Liver (tissue), 9 donors: Measurements from ENCODE around the gene ACTR1A. TPM values are rescaled to one million over a fixed set of nuclear protein-coding genes. Genes with fewer than 3 reads are reported as not detected.

ENCODE experiments used
- DNase-seq: peaks from one replicate; pipeline ENCODE4 v3.0.0-alpha.2; 2017; ENCODE audit warnings: low spot score
- H3K27ac ChIP-seq, 2 donors: one replicate each; pipeline ENCODE4 v1.7.0; 2013; ENCODE audit warnings: inconsistent platforms in 2 of 2, low read length in 2 of 2, control low read depth in 1 of 2, low read depth in 1 of 2, mild to moderate bottlenecking in 1 of 2
- H3K27me3 ChIP-seq, 4 donors: one replicate each; pipeline versions ENCODE4 v1.6.1 to v1.7.0; 2013; ENCODE audit warnings: low read length in 3 of 4, inconsistent platforms in 1 of 4, mild to moderate bottlenecking in 1 of 4, moderate library complexity in 1 of 4; ENCODE audit not compliant: control insufficient read depth in 4 of 4, insufficient read depth in 4 of 4
- H3K36me3 ChIP-seq, 4 donors: one replicate each; pipeline versions ENCODE4 v1.6.1 to v1.7.0; 2013; ENCODE audit warnings: low read length in 3 of 4, mild to moderate bottlenecking in 3 of 4, low read depth in 1 of 4, moderate library complexity in 1 of 4; ENCODE audit not compliant: control insufficient read depth in 4 of 4, insufficient read depth in 3 of 4
- H3K4me1 ChIP-seq, 4 donors: one replicate each; pipeline versions ENCODE4 v1.6.1 to v1.7.0; 2013; ENCODE audit warnings: low read length in 3 of 4, mild to moderate bottlenecking in 3 of 4, moderate library complexity in 1 of 4; ENCODE audit not compliant: control insufficient read depth in 4 of 4, insufficient read depth in 4 of 4
- H3K4me3 ChIP-seq, 3 donors: one replicate each; pipeline versions ENCODE4 v1.6.1 to v1.7.0; 2013; ENCODE audit warnings: low read length in 3 of 3, control low read depth in 1 of 3, low read depth in 1 of 3, mild to moderate bottlenecking in 1 of 3
- H3K9ac ChIP-seq, 2 donors: one replicate each; pipeline ENCODE4 v1.7.0; 2013; ENCODE audit warnings: low read length in 2 of 2, mild to moderate bottlenecking in 2 of 2, moderate library complexity in 2 of 2, control low read depth in 1 of 2, low read depth in 1 of 2
- H3K9me3 ChIP-seq, 4 donors: one replicate each; pipeline versions ENCODE4 v1.6.1 to v1.7.0; 2013; ENCODE audit warnings: low read length in 3 of 4; ENCODE audit not compliant: control insufficient read depth in 4 of 4
- FOXA1 ChIP-seq: IDR thresholded peaks from 2 replicates; pipeline ENCODE4 v1.6.1; 2016; ENCODE audit warnings: antibody characterized with exemption
- GABPA ChIP-seq, 2 donors: IDR thresholded peaks in 1 of 2; conservative IDR thresholded peaks in 1 of 2; 2 replicates each; pipeline ENCODE4 v1.6.1; 2016; ENCODE audit warnings: antibody characterized with exemption in 2 of 2, mild to moderate bottlenecking in 1 of 2, moderate library complexity in 1 of 2
- HNF4G ChIP-seq: IDR thresholded peaks from 2 replicates; pipeline ENCODE4 v1.6.1; 2016; ENCODE audit warnings: antibody characterized with exemption
- JUND ChIP-seq, 2 donors: IDR thresholded peaks; 2 replicates each; pipeline ENCODE4 v1.6.1; 2016; ENCODE audit warnings: antibody characterized with exemption in 2 of 2
- NR2F2 ChIP-seq: IDR thresholded peaks from 2 replicates; pipeline ENCODE4 v1.6.1; 2016; ENCODE audit warnings: antibody characterized with exemption
- RAD21 ChIP-seq, 2 donors: IDR thresholded peaks; 2 replicates each; pipeline ENCODE4 v1.6.1; 2016; ENCODE audit warnings: antibody characterized with exemption in 2 of 2, mild to moderate bottlenecking in 2 of 2
- SP1 ChIP-seq: IDR thresholded peaks from 2 replicates; pipeline ENCODE4 v1.6.1; 2018; ENCODE audit warnings: antibody characterized with exemption, mild to moderate bottlenecking
- TAF1 ChIP-seq: conservative IDR thresholded peaks from 2 replicates; pipeline ENCODE4 v1.6.1; 2016; ENCODE audit warnings: antibody characterized with exemption, mild to moderate bottlenecking
- WGBS: extraction: QIAGEN DNeasy Blood & Tissue Kit; methylation state at CpG from one replicate; pipeline ENCODE4 v1.1.7; 2013; 5-methylcytosine and 5-hydroxymethylcytosine counted together
- polyA plus RNA-seq, 2 donors: library from polyadenylated mRNA; stranded (reverse) in 1 of 2; unstranded in 1 of 2; fragments of 200-250 nt in 1 of 2; fragments of >200 nt in 1 of 2; fragmentation: Nextera tagmentation in 1 of 2; extraction: Ambion mirVana in 1 of 2; gene quantifications; one replicate each; pipeline versions ENCODE4 v1.2.1 to v1.2.3, GENCODE V29; 2013 to 2015
- total RNA-seq, 2 donors: library from RNA; depleted of rRNA; stranded (reverse); fragments of >200 nt; gene quantifications; one replicate each; pipeline ENCODE4 v1.2.3, GENCODE V29; 2014
- TF ChIP-seq, protein P1 (sequence below): IDR thresholded peaks from 2 replicates; pipeline ENCODE4 v1.6.1; 2016; ENCODE audit warnings: antibody characterized with exemption
- TF ChIP-seq, protein P2 (sequence below): fragments of 150-350 bp; IDR thresholded peaks from 2 replicates; pipeline ENCODE4 v1.5.1; 2017; ENCODE audit warnings: improper control_type of control experiment, low read depth, low read length; ENCODE audit not compliant: missing input control
- TF ChIP-seq, protein P3 (sequence below): IDR thresholded peaks from 2 replicates; pipeline ENCODE4 v1.6.1; 2016; ENCODE audit warnings: antibody characterized with exemption
- donor health status: healthy.
- donor health status: healthy.
- donor health status: healthy.
- donor health status: healthy.
- donor health status: healthy.

Gene ACTR1A
- total and polyA plus RNA-seq, 4 donors = 24.5 to 51.9 (median 35.3) TPM

DNA sequence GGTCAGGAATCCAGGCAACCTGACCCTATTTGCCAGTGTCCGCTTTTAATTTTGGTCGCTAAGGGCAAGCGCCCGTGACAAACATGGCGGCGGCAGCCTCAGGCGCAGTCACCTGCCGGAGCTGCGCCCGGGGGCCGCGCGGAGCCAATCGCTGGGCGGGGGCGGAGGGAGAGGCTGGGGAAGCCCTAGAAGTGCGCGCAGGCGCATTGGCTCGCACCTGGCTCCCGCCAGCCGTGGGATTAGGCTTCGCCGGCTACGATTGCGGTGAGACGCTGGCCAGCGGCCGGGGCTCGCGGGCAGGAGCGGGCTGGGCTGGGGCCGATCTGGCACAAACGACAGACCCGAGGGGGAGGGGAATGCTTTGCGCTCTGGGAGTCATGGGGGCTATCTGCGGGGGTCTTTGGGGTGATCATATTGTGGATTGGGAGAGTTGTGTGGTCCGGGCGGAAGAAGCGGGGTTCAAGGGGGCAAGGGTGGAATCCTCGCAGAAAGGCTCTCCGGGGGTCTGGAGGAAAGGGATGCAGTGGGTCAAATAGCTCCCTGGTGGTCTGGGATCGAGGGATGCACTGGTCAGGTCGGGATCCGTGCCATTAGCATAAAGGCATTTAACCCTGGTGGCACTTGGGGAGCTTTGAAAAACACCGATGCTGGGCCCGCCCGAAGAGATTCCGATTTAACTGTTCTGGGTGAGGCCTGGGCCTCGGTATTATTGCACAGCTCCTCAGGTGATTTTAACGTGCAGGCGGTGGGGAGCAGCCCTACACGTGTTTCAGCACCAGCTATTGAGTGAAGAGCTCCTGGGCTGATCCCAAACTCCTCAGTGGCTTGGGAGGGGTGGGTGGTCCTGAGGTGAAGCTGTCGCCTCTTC lies 41.1 kb downstream of the ACTR1A start (continued):
- TF ChIP-seq, protein P1, sequence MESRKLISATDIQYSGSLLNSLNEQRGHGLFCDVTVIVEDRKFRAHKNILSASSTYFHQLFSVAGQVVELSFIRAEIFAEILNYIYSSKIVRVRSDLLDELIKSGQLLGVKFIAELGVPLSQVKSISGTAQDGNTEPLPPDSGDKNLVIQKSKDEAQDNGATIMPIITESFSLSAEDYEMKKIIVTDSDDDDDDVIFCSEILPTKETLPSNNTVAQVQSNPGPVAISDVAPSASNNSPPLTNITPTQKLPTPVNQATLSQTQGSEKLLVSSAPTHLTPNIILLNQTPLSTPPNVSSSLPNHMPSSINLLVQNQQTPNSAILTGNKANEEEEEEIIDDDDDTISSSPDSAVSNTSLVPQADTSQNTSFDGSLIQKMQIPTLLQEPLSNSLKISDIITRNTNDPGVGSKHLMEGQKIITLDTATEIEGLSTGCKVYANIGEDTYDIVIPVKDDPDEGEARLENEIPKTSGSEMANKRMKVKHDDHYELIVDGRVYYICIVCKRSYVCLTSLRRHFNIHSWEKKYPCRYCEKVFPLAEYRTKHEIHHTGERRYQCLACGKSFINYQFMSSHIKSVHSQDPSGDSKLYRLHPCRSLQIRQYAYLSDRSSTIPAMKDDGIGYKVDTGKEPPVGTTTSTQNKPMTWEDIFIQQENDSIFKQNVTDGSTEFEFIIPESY = no peak
- no peak for TF ChIP-seq TAF1

DNA sequence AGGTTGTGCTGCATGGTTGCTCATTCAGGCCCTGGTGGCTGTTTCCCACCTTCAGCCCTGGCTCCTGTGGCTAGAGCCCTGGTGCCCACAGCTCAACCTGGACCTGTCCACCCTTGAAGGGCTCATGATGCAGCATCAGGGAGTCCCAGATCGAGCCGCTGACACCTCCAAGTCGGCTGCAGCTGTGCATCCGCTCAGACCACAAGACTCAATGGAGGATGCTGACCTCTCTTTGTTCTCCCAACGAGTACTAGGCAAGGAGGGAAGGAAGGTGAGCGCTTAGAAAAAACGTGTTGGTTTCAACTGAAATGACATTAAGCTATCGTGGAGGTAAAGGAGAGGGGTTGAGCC lies 41.7 kb downstream of the ACTR1A start:
- Histone ChIP-seq H3K27me3 (no peaks in the 10 kb centered on the region), H3K4me1 (peaks cover 8 to 32% (median 24%) of the 10 kb centered on the region in 4 donors), H3K36me3 (peaks cover 0 to 2% (median under 1%) of the 10 kb centered on the region in 4 donors), H3K4me3 (peak overlapping the region; percentile 16 to 67 (median 48)), H3K27ac (no peak overlapping the region), H3K9ac (peak overlapping the region in 1 of 2 donors; percentile 36), H3K9me3 (no peaks in the 10 kb centered on the region)
- DNase-seq = peak; percentile 46
- WGBS = 33% methylated on average over 8 of the region's 8 CpGs
- TF ChIP-seq RAD21 (IDR thresholded peaks at IDR 0.05) (no peak), GABPA (IDR thresholded peaks at IDR 0.05 in 1 of 2, conservative IDR thresholded peaks at IDR 0.05 in 1 of 2) (no peak), NR2F2 (no peak), SP1 (no peak), FOXA1 (no peak)

DNA sequence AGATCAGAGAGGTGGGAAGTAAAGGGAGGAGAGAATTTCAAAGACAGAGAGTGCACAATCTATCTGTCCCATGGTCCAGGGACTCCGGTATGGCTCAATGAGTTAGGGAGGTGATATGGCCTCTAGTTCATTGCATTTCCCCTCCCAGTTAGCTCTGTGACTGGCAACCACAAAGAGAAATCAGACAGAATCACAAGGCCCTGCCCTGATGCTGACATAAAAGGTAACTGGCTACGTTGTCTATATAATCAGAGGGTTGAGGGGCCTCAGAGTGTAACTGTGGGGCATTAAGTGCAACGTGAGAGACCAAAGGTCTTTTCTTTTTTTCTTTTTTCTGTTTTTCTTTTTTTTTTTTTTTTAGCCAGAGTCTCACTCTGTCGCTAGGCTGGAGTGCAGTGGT lies 43.9 kb downstream of the ACTR1A start:
- H3K36me3 ChIP-seq = peaks cover 0 to 6% (median 3%) of the 10 kb centered on the region in 4 donors
- no peak overlapping the region for H3K9ac ChIP-seq
- 80% methylated on average over 4 of the region's 4 CpGs for WGBS
- H3K27me3 ChIP-seq = no peaks in the 10 kb centered on the region
- no peak overlapping the region for H3K4me3 ChIP-seq
- no peaks in the 10 kb centered on the region for H3K9me3 ChIP-seq
- no peak overlapping the region for H3K27ac ChIP-seq
- no peak for DNase-seq
- peaks cover 8 to 30% (median 24%) of the 10 kb centered on the region in 4 donors for H3K4me1 ChIP-seq
- TF ChIP-seq, protein P2, sequence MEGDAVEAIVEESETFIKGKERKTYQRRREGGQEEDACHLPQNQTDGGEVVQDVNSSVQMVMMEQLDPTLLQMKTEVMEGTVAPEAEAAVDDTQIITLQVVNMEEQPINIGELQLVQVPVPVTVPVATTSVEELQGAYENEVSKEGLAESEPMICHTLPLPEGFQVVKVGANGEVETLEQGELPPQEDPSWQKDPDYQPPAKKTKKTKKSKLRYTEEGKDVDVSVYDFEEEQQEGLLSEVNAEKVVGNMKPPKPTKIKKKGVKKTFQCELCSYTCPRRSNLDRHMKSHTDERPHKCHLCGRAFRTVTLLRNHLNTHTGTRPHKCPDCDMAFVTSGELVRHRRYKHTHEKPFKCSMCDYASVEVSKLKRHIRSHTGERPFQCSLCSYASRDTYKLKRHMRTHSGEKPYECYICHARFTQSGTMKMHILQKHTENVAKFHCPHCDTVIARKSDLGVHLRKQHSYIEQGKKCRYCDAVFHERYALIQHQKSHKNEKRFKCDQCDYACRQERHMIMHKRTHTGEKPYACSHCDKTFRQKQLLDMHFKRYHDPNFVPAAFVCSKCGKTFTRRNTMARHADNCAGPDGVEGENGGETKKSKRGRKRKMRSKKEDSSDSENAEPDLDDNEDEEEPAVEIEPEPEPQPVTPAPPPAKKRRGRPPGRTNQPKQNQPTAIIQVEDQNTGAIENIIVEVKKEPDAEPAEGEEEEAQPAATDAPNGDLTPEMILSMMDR = no peak

DNA sequence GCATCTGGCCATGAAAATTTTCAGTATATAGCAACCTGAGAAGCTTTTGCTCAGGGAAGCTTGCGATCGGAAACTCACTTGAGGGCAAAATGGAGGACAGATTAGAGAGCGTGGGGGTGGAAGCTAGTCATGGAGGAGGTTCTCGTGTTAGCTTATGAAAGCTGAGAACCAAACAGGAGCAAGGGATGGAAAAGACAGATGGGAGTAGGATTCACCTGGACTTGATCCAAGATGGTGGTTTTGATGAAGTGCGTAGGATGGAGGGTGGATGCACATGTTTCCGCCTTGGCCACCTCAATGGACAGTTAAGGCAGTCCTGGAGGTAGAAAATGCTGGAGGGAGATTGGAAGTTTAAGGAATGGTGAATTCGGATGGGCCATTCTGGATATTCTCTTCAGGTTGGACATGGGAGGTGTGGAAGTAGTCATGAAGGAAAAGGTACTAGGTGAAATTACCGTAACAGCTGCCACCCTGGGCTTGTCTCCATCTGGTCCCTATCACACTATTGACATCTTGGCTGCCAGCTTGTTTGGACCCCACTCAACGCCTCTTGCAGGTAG lies 44.8 kb downstream of the ACTR1A start:
- WGBS = 93% methylated on average over 9 of the region's 9 CpGs
- TF ChIP-seq JUND (IDR thresholded peaks at IDR 0.05) (no peak), TAF1 (no peak), HNF4G (no peak), NR2F2 (no peak)
- TF ChIP-seq, protein P3, sequence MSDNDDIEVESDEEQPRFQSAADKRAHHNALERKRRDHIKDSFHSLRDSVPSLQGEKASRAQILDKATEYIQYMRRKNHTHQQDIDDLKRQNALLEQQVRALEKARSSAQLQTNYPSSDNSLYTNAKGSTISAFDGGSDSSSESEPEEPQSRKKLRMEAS = no peak
- TF ChIP-seq, protein P1 = no peak
- Histone ChIP-seq H3K36me3 (peaks cover 0 to 6% (median 3%) of the 10 kb centered on the region in 4 donors), H3K4me1 (peaks cover 11 to 27% (median 21%) of the 10 kb centered on the region in 4 donors), H3K27ac (no peak overlapping the region), H3K27me3 (no peaks in the 10 kb centered on the region), H3K4me3 (no peak overlapping the region), H3K9ac (no peak overlapping the region), H3K9me3 (no peaks in the 10 kb centered on the region)
- no peak for DNase-seq
